Liver (tissue), 9 donors: ENCODE measurements around the gene FOXS1. TPM values are rescaled to one million over a fixed set of nuclear protein-coding genes. Genes with fewer than 3 reads are reported as not detected.

Source experiments
- DNase-seq: peaks from one replicate; pipeline ENCODE4 v3.0.0-alpha.2; 2017; ENCODE audit warnings: low spot score
- H3K27ac ChIP-seq, 2 donors: one replicate each; pipeline ENCODE4 v1.7.0; 2013; ENCODE audit warnings: inconsistent platforms in 2 of 2, low read length in 2 of 2, control low read depth in 1 of 2, low read depth in 1 of 2, mild to moderate bottlenecking in 1 of 2
- H3K27me3 ChIP-seq, 4 donors: one replicate each; pipeline versions ENCODE4 v1.6.1 to v1.7.0; 2013; ENCODE audit warnings: low read length in 3 of 4, inconsistent platforms in 1 of 4, mild to moderate bottlenecking in 1 of 4, moderate library complexity in 1 of 4; ENCODE audit not compliant: control insufficient read depth in 4 of 4, insufficient read depth in 4 of 4
- H3K36me3 ChIP-seq, 4 donors: one replicate each; pipeline versions ENCODE4 v1.6.1 to v1.7.0; 2013; ENCODE audit warnings: low read length in 3 of 4, mild to moderate bottlenecking in 3 of 4, low read depth in 1 of 4, moderate library complexity in 1 of 4; ENCODE audit not compliant: control insufficient read depth in 4 of 4, insufficient read depth in 3 of 4
- H3K4me1 ChIP-seq, 4 donors: one replicate each; pipeline versions ENCODE4 v1.6.1 to v1.7.0; 2013; ENCODE audit warnings: low read length in 3 of 4, mild to moderate bottlenecking in 3 of 4, moderate library complexity in 1 of 4; ENCODE audit not compliant: control insufficient read depth in 4 of 4, insufficient read depth in 4 of 4
- H3K4me3 ChIP-seq, 3 donors: one replicate each; pipeline versions ENCODE4 v1.6.1 to v1.7.0; 2013; ENCODE audit warnings: low read length in 3 of 3, control low read depth in 1 of 3, low read depth in 1 of 3, mild to moderate bottlenecking in 1 of 3
- H3K9ac ChIP-seq, 2 donors: one replicate each; pipeline ENCODE4 v1.7.0; 2013; ENCODE audit warnings: low read length in 2 of 2, mild to moderate bottlenecking in 2 of 2, moderate library complexity in 2 of 2, control low read depth in 1 of 2, low read depth in 1 of 2
- H3K9me3 ChIP-seq, 4 donors: one replicate each; pipeline versions ENCODE4 v1.6.1 to v1.7.0; 2013; ENCODE audit warnings: low read length in 3 of 4; ENCODE audit not compliant: control insufficient read depth in 4 of 4
- CTCF ChIP-seq: fragments of 150-350 bp; IDR thresholded peaks from 2 replicates; pipeline ENCODE4 v1.5.1; 2017; ENCODE audit warnings: improper control_type of control experiment, low read depth, low read length; ENCODE audit not compliant: missing input control
- FOXA1 ChIP-seq: IDR thresholded peaks from 2 replicates; pipeline ENCODE4 v1.6.1; 2016; ENCODE audit warnings: antibody characterized with exemption
- FOXA2 ChIP-seq: IDR thresholded peaks from 2 replicates; pipeline ENCODE4 v1.6.1; 2016; ENCODE audit warnings: antibody characterized with exemption
- GABPA ChIP-seq, 2 donors: IDR thresholded peaks in 1 of 2; conservative IDR thresholded peaks in 1 of 2; 2 replicates each; pipeline ENCODE4 v1.6.1; 2016; ENCODE audit warnings: antibody characterized with exemption in 2 of 2, mild to moderate bottlenecking in 1 of 2, moderate library complexity in 1 of 2
- HNF4A ChIP-seq, 2 donors: conservative IDR thresholded peaks; 2 replicates each; pipeline ENCODE4 v1.6.1; 2016; ENCODE audit warnings: antibody characterized with exemption in 2 of 2, mild to moderate bottlenecking in 2 of 2
- NR2F2 ChIP-seq: IDR thresholded peaks from 2 replicates; pipeline ENCODE4 v1.6.1; 2016; ENCODE audit warnings: antibody characterized with exemption
- RAD21 ChIP-seq, 2 donors: IDR thresholded peaks; 2 replicates each; pipeline ENCODE4 v1.6.1; 2016; ENCODE audit warnings: antibody characterized with exemption in 2 of 2, mild to moderate bottlenecking in 2 of 2
- REST ChIP-seq: IDR thresholded peaks from 2 replicates; pipeline ENCODE4 v1.6.1; 2016; ENCODE audit warnings: antibody characterized with exemption, mild to moderate bottlenecking
- RXRA ChIP-seq, 2 donors: IDR thresholded peaks; 2 replicates each; pipeline ENCODE4 v1.6.1; 2017 to 2018; ENCODE audit warnings: antibody characterized with exemption in 2 of 2, mild to moderate bottlenecking in 1 of 2
- SP1 ChIP-seq: IDR thresholded peaks from 2 replicates; pipeline ENCODE4 v1.6.1; 2018; ENCODE audit warnings: antibody characterized with exemption, mild to moderate bottlenecking
- TAF1 ChIP-seq: conservative IDR thresholded peaks from 2 replicates; pipeline ENCODE4 v1.6.1; 2016; ENCODE audit warnings: antibody characterized with exemption, mild to moderate bottlenecking
- YY1 ChIP-seq: IDR thresholded peaks from 2 replicates; pipeline ENCODE4 v1.6.1; 2016; ENCODE audit warnings: antibody characterized with exemption, mild to moderate bottlenecking
- WGBS: extraction: QIAGEN DNeasy Blood & Tissue Kit; methylation state at CpG from one replicate; pipeline ENCODE4 v1.1.7; 2013; 5-methylcytosine and 5-hydroxymethylcytosine counted together
- polyA plus RNA-seq, 2 donors: library from polyadenylated mRNA; stranded (reverse) in 1 of 2; unstranded in 1 of 2; fragments of 200-250 nt in 1 of 2; fragments of >200 nt in 1 of 2; fragmentation: Nextera tagmentation in 1 of 2; extraction: Ambion mirVana in 1 of 2; gene quantifications; one replicate each; pipeline versions ENCODE4 v1.2.1 to v1.2.3, GENCODE V29; 2013 to 2015
- total RNA-seq, 2 donors: library from RNA; depleted of rRNA; stranded (reverse); fragments of >200 nt; gene quantifications; one replicate each; pipeline ENCODE4 v1.2.3, GENCODE V29; 2014
- TF ChIP-seq, protein P1 (sequence below): IDR thresholded peaks from 2 replicates; pipeline ENCODE4 v1.6.1; 2016; ENCODE audit warnings: antibody characterized with exemption
- donor health status: healthy.
- donor health status: healthy.
- donor health status: healthy.
- donor health status: healthy.
- donor health status: healthy.

The FOXS1 gene
- total and polyA plus RNA-seq, 4 donors: 0.21 to 0.51 (median 0.28) TPM

GRCh38 chr20:31879143-31879987, 34.0 kb upstream of the FOXS1 start:
- Histone ChIP-seq H3K4me1 (peaks cover 0 to 6% (median 2%) of the 10 kb centered on the region in 4 donors), H3K27ac (peak overlapping the region; percentile 51 to 78), H3K9ac (peak overlapping the region; percentile 14 to 54), H3K4me3 (peak overlapping the region; percentile 61 to 97 (median 67)), H3K36me3 (no peaks in the 10 kb centered on the region), H3K9me3 (no peaks in the 10 kb centered on the region), H3K27me3 (no peaks in the 10 kb centered on the region)
- 6% methylated on average over 45 of the region's 45 CpGs for WGBS
- peak; percentile 86 for DNase-seq
- no peak for TF ChIP-seq NR2F2
- TF ChIP-seq CTCF: no peak
- peak; percentile 51 for TF ChIP-seq YY1
- TF ChIP-seq, protein P1, sequence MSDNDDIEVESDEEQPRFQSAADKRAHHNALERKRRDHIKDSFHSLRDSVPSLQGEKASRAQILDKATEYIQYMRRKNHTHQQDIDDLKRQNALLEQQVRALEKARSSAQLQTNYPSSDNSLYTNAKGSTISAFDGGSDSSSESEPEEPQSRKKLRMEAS: peak; percentile 64
- TF ChIP-seq REST: peak; percentile 26
- TF ChIP-seq SP1: peak; percentile 52
- no peak for TF ChIP-seq HNF4A (conservative IDR thresholded peaks at IDR 0.05)
- TF ChIP-seq RAD21 (IDR thresholded peaks at IDR 0.05): peak in 1 of 2 donors; percentile 7
- TF ChIP-seq RXRA (IDR thresholded peaks at IDR 0.05): peak in 1 of 2 donors; percentile 15
- TF ChIP-seq GABPA (IDR thresholded peaks at IDR 0.05 in 1 of 2, conservative IDR thresholded peaks at IDR 0.05 in 1 of 2): no peak

DNA sequence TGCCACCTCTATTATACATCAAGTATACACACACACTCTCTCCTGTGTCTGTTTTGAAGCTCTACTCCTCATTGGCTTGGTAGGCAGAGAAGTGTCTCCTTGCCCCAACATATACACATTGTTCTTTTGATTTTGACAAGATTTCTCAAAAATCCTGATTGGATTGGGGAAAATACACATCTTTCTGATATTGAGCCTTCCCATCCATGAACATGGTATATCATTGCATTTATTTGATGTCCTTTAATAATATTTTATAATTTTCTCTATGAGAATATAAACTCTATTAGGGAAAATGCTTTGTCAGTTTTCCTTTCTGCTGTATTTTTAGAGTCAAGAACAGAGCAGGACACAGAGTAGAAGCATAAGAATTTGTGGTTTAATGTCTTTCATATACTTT, 32.3 kb upstream of the FOXS1 start:
- no peak for TF ChIP-seq HNF4A (conservative IDR thresholded peaks at IDR 0.05)
- TF ChIP-seq FOXA1: no peak
- TF ChIP-seq FOXA2: no peak
- no peak for TF ChIP-seq TAF1
- Histone ChIP-seq H3K9ac (no peak overlapping the region), H3K4me3 (no peak overlapping the region), H3K4me1 (peaks cover 0 to 6% (median 2%) of the 10 kb centered on the region in 4 donors), H3K27ac (no peak overlapping the region), H3K9me3 (no peaks in the 10 kb centered on the region), H3K36me3 (no peaks in the 10 kb centered on the region), H3K27me3 (no peaks in the 10 kb centered on the region)
- DNase-seq: no peak
